HepG2 (cell line): ENCODE data around the gene USP43. TPM values are rescaled to one million over a fixed set of nuclear protein-coding genes. Genes with fewer than 3 reads are reported as not detected.

Experiments
- CSRNP1 ChIP-seq: sonication (generic); formaldehyde crosslinking; IDR thresholded peaks from 2 replicates; pipeline ENCODE4 v1.8.1; 2023; ENCODE audit warnings: mild to moderate bottlenecking, missing genetic modification reagents
- MEF2D ChIP-seq: sonication (generic); formaldehyde crosslinking; IDR thresholded peaks from 2 replicates; pipeline ENCODE4 v1.5.1; 2020; ENCODE audit warnings: mild to moderate bottlenecking, missing genetic modification reagents
- MTA1 ChIP-seq: sonication (generic); formaldehyde crosslinking; IDR thresholded peaks from 2 replicates; pipeline ENCODE4 v1.4.0; 2020; ENCODE audit warnings: missing genetic modification reagents, mild to moderate bottlenecking, borderline replicate concordance
- NCOA5 ChIP-seq: sonication (generic); formaldehyde crosslinking; IDR thresholded peaks from 2 replicates; pipeline ENCODE4 v1.4.0; 2020; ENCODE audit warnings: missing genetic modification reagents
- PAF1 ChIP-seq: IDR thresholded peaks from 2 replicates; pipeline ENCODE4 v1.6.1; 2016; ENCODE audit warnings: missing genetic modification reagents, missing compliant biosample characterization
- YY1 ChIP-seq: IDR thresholded peaks from 2 replicates; pipeline ENCODE4 v1.6.1; 2011; ENCODE audit warnings: low read length, low read depth, moderate library complexity, mild to moderate bottlenecking; ENCODE audit not compliant: insufficient read depth, insufficient replicate concordance
- ZBTB20 ChIP-seq: sonication (generic); formaldehyde crosslinking; IDR thresholded peaks from 2 replicates; pipeline ENCODE4 v1.8.1; 2023; ENCODE audit warnings: missing genetic modification reagents, low read depth, mild to moderate bottlenecking, borderline replicate concordance
- ZNF281 ChIP-seq: sonication (generic); formaldehyde crosslinking; IDR thresholded peaks from 2 replicates; pipeline ENCODE4 v1.4.0; 2020; ENCODE audit warnings: missing genetic modification reagents, borderline replicate concordance
- ZNF343 ChIP-seq: sonication (generic); formaldehyde crosslinking; IDR thresholded peaks from 2 replicates; pipeline ENCODE4 v1.4.0; 2020; ENCODE audit warnings: mild to moderate bottlenecking, missing genetic modification reagents
- ZNF530 ChIP-seq: sonication (generic); formaldehyde crosslinking; IDR thresholded peaks from 2 replicates; pipeline ENCODE4 v1.5.0; 2020; ENCODE audit warnings: low read depth, mild to moderate bottlenecking, missing genetic modification reagents
- ZNF563 ChIP-seq: sonication (generic); formaldehyde crosslinking; IDR thresholded peaks from 2 replicates; pipeline ENCODE4 v1.8.0; 2022; ENCODE audit warnings: mild to moderate bottlenecking, moderate library complexity, missing genetic modification reagents
- ZSCAN12 ChIP-seq: sonication (generic); formaldehyde crosslinking; IDR thresholded peaks from 2 replicates; pipeline ENCODE4 v1.9.0; 2021; ENCODE audit warnings: mild to moderate bottlenecking, missing genetic modification reagents
- polyA plus RNA-seq, 8 experiments: library from polyadenylated mRNA; depleted of rRNA in 3 of 8; stranded (reverse) in 7 of 8; unstranded in 1 of 8; fragments of >200 nt; fragmentation: Illumina TruSeq in 4 of 8; extraction: Trizol in 4 of 8; gene quantifications; 2 replicates each; pipeline versions ENCODE4 v1.2.1 to v1.2.3, GENCODE V29; 2011 to 2016; ENCODE audit warnings: low read depth in 4 of 8, missing spikeins in 1 of 8, mixed read lengths in 1 of 8; ENCODE audit not compliant: insufficient read depth in 1 of 8
- total RNA-seq, 5 experiments: library from RNA; depleted of rRNA; stranded (reverse); fragments of >200 nt; fragmentation: Illumina TruSeq; extraction: Trizol; gene quantifications; 2 replicates each; pipeline ENCODE4 v1.2.3, GENCODE V29; 2016; ENCODE audit warnings: low read depth in 1 of 5
- TF ChIP-seq, protein P1 (sequence below): sonication (generic); formaldehyde crosslinking; IDR thresholded peaks from 2 replicates; pipeline ENCODE4 v1.4.0; 2020; ENCODE audit warnings: mild to moderate bottlenecking, missing genetic modification reagents
- TF ChIP-seq, protein P2 (sequence below): sonication (generic); formaldehyde crosslinking; IDR thresholded peaks from 2 replicates; pipeline ENCODE4 v1.9.0; 2021; ENCODE audit warnings: mild to moderate bottlenecking, missing genetic modification reagents
- TF ChIP-seq, protein P3 (sequence below): sonication (generic); formaldehyde crosslinking; IDR thresholded peaks from 2 replicates; pipeline ENCODE4 v1.8.0; 2022; ENCODE audit warnings: low read depth, missing genetic modification reagents

USP43 gene
- total and polyA plus RNA-seq, 2 of the 13 experiments (the other 11 are each of a cell fraction or from before 2014, with no cell fraction given): 1.6 to 2.2 TPM

GRCh38 chr17:9644910-9645751, at the start of gene USP43 (continued):
- TF ChIP-seq ZSCAN12 (CRISPR knock-in tag) (no peak), ZNF563 (CRISPR knock-in tag) (no peak), ZNF281 (CRISPR knock-in tag) (peak; percentile 52; the same call in 1 of the 2 replicates), NCOA5 (CRISPR knock-in tag) (no peak), PAF1 (CRISPR knock-in tag) (no peak), CSRNP1 (no peak), YY1 (no peak), MEF2D (CRISPR knock-in tag) (no peak), ZBTB20 (no peak), ZNF343 (CRISPR knock-in tag) (no peak), ZNF530 (CRISPR knock-in tag) (no peak), MTA1 (CRISPR knock-in tag) (no peak)
- TF ChIP-seq, protein P1, sequence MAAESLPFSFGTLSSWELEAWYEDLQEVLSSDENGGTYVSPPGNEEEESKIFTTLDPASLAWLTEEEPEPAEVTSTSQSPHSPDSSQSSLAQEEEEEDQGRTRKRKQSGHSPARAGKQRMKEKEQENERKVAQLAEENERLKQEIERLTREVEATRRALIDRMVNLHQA (CRISPR knock-in tag): no peak
- TF ChIP-seq, protein P2, sequence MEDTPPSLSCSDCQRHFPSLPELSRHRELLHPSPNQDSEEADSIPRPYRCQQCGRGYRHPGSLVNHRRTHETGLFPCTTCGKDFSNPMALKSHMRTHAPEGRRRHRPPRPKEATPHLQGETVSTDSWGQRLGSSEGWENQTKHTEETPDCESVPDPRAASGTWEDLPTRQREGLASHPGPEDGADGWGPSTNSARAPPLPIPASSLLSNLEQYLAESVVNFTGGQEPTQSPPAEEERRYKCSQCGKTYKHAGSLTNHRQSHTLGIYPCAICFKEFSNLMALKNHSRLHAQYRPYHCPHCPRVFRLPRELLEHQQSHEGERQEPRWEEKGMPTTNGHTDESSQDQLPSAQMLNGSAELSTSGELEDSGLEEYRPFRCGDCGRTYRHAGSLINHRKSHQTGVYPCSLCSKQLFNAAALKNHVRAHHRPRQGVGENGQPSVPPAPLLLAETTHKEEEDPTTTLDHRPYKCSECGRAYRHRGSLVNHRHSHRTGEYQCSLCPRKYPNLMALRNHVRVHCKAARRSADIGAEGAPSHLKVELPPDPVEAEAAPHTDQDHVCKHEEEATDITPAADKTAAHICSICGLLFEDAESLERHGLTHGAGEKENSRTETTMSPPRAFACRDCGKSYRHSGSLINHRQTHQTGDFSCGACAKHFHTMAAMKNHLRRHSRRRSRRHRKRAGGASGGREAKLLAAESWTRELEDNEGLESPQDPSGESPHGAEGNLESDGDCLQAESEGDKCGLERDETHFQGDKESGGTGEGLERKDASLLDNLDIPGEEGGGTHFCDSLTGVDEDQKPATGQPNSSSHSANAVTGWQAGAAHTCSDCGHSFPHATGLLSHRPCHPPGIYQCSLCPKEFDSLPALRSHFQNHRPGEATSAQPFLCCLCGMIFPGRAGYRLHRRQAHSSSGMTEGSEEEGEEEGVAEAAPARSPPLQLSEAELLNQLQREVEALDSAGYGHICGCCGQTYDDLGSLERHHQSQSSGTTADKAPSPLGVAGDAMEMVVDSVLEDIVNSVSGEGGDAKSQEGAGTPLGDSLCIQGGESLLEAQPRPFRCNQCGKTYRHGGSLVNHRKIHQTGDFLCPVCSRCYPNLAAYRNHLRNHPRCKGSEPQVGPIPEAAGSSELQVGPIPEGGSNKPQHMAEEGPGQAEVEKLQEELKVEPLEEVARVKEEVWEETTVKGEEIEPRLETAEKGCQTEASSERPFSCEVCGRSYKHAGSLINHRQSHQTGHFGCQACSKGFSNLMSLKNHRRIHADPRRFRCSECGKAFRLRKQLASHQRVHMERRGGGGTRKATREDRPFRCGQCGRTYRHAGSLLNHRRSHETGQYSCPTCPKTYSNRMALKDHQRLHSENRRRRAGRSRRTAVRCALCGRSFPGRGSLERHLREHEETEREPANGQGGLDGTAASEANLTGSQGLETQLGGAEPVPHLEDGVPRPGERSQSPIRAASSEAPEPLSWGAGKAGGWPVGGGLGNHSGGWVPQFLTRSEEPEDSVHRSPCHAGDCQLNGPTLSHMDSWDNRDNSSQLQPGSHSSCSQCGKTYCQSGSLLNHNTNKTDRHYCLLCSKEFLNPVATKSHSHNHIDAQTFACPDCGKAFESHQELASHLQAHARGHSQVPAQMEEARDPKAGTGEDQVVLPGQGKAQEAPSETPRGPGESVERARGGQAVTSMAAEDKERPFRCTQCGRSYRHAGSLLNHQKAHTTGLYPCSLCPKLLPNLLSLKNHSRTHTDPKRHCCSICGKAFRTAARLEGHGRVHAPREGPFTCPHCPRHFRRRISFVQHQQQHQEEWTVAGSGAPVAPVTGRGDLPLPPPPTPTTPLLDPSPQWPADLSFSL (CRISPR knock-in tag): no peak
- TF ChIP-seq, protein P3, sequence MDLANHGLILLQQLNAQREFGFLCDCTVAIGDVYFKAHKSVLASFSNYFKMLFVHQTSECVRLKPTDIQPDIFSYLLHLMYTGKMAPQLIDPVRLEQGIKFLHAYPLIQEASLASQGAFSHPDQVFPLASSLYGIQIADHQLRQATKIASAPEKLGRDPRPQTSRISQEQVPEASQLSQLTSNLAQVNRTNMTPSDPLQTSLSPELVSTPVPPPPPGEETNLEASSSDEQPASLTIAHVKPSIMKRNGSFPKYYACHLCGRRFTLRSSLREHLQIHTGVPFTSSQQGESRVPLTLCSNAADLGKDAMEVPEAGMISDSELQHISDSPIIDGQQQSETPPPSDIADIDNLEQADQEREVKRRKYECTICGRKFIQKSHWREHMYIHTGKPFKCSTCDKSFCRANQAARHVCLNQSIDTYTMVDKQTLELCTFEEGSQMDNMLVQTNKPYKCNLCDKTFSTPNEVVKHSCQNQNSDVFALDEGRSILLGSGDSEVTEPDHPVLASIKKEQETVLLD: no peak
